T-cell (primary cell): ENCODE results near the gene ZBTB14. TPM values are rescaled to one million over a fixed set of nuclear protein-coding genes. Genes with fewer than 3 reads are reported as not detected.
A peak's percentile ranks its signal among the peaks of the same experiment; 100 is the strongest.

Experiments
- ATAC-seq, 4 experiments: fragments of 200-7000 bp in 3 of 4; fragments of 150-1000 bp in 1 of 4; cut with Tn5 transposase; replicated peaks in 1 of 4; 1 replicate in 3 of 4; 2 replicates in 1 of 4; pipeline ENCODE4 v1.10.0; 2021; ENCODE audit warnings: moderate library complexity in 3 of 4, mild to moderate bottlenecking in 2 of 4, moderate number of reproducible peaks in 1 of 4
- CTCF ChIA-PET, 2 donors: fragments of 300-600 bp; sonication (Branson Sonifier 250); formaldehyde crosslinking; loops; one replicate each; lab custom pipeline; 2022; ENCODE audit warnings: antibody characterized with exemption in 2 of 2; lab: Charles Lee
- POLR2A ChIA-PET, 2 donors: fragments of 300-600 bp; sonication (Branson Sonifier 250); formaldehyde crosslinking; loops; one replicate each; lab custom pipeline; 2022; ENCODE audit warnings: antibody characterized with exemption in 2 of 2; lab: Charles Lee
- DNase-seq, 35 experiments: peaks; one replicate each; pipeline versions ENCODE4 v3.0.0 to v3.0.0-alpha.2; 2013 to 2023
- H3K27ac ChIP-seq: one replicate; pipeline ENCODE4 v1.5.1; 2013; ENCODE audit warnings: low read length
- H3K27me3 ChIP-seq, 2 experiments: replicated peaks in 1 of 2; 1 replicate in 1 of 2; 2 replicates in 1 of 2; pipeline versions ENCODE4 v1.6.1 to v1.7.0; 2013; ENCODE audit warnings: low read length in 1 of 2, mixed read lengths in 1 of 2; ENCODE audit not compliant: control insufficient read depth in 2 of 2, insufficient read depth in 2 of 2; ENCODE audit errors: extremely low read depth in 1 of 2
- H3K36me3 ChIP-seq, 2 donors: 1 replicate in 1 of 2; 2 replicates in 1 of 2; pipeline versions ENCODE4 v1.6.1 to v1.7.0; 2013; ENCODE audit warnings: low read length in 1 of 2; ENCODE audit not compliant: control insufficient read depth in 2 of 2, insufficient read depth in 1 of 2; ENCODE audit errors: extremely low read depth in 1 of 2
- H3K4me1 ChIP-seq, 2 experiments: 1 replicate in 1 of 2; 2 replicates in 1 of 2; pipeline versions ENCODE4 v1.6.1 to v1.7.0; 2013; ENCODE audit warnings: low read length in 2 of 2, mixed read lengths in 1 of 2; ENCODE audit not compliant: insufficient read depth in 2 of 2, control insufficient read depth in 1 of 2; ENCODE audit errors: extremely low read depth in 1 of 2
- H3K4me3 ChIP-seq, 2 donors: 1 replicate in 1 of 2; 2 replicates in 1 of 2; pipeline versions ENCODE4 v1.5.1 to v1.7.0; 2013; ENCODE audit warnings: mild to moderate bottlenecking in 2 of 2, low read length in 1 of 2, moderate library complexity in 1 of 2; ENCODE audit not compliant: control insufficient read depth in 1 of 2; ENCODE audit errors: extremely low read depth in 1 of 2
- H3K9me3 ChIP-seq: 2 replicates; pipeline ENCODE4 v1.7.0; 2013
- H3K27ac Mint-ChIP-seq, 2 donors: one replicate each; pipeline ENCODE4 v1.8.0; 2020 to 2021; ENCODE audit warnings: mild to moderate bottlenecking in 2 of 2, mixed read lengths in 2 of 2
- H3K27me3 Mint-ChIP-seq, 2 donors: one replicate each; pipeline ENCODE4 v1.8.0; 2021 to 2022; ENCODE audit warnings: mixed read lengths in 2 of 2
- H3K36me3 Mint-ChIP-seq: one replicate; pipeline ENCODE4 v1.8.0; 2021; ENCODE audit warnings: mixed read lengths
- H3K4me1 Mint-ChIP-seq, 3 donors: one replicate each; pipeline ENCODE4 v1.8.0; 2020 to 2022; ENCODE audit warnings: mixed read lengths in 3 of 3, mild to moderate bottlenecking in 1 of 3
- H3K4me3 Mint-ChIP-seq, 3 donors: one replicate each; pipeline ENCODE4 v1.8.0; 2020 to 2022; ENCODE audit warnings: mild to moderate bottlenecking in 3 of 3, mixed read lengths in 3 of 3, moderate library complexity in 3 of 3
- H3K9me3 Mint-ChIP-seq, 3 donors: one replicate each; pipeline ENCODE4 v1.8.0; 2020 to 2022; ENCODE audit warnings: mixed read lengths in 3 of 3
- WGBS: methylation state at CpG from one replicate; pipeline ENCODE4 v1.1.5; 2013; ENCODE audit warnings: missing lambda C conversion rate; ENCODE audit not compliant: insufficient coverage; 5-methylcytosine and 5-hydroxymethylcytosine counted together
- total RNA-seq, 35 experiments: library from RNA in 6 of 35; stranded (reverse) in 6 of 35; fragments of 120-200 nt in 1 of 35; gene quantifications; one replicate each; pipeline versions ENCODE4 v1.2.1 to v1.2.4 and lab custom pipeline; 2013 to 2026

Gene ZBTB14
- total RNA-seq, 5 donors from 2014 or later (not counting 1 experiment from before 2014, with no cell fraction given), result 26.3 to 41.8 (median 37.0) TPM

DNA sequence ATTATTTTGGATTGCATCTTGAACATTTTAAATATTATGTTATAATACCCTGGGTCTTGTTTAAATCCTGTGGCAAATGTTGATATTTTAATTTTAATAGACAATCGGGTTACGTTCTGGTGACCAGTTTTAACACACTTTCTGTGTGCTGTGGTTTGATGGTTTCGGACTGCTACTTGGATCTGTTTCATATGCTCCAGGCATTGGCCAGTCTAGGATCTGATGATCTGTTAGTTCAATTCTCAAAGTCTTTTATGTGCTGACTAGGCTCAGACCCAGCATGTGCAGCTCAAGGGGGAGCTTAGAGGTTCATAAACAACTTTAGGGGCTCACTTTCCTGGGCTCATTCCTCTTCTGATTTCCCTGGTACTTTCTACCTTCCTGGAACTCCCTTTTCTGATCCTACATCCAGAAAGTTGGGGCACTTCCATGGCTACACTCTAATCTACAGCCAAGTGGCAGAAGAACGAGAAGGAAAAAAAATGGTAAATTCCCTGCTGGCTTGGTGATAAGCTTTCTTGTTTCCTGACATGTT is 5.0 kb upstream of the ZBTB14 start:
- H3K4me3 Mint-ChIP-seq, result no peak overlapping the region
- Histone ChIP-seq H3K9me3 (no peaks in the 10 kb centered on the region), H3K4me3 (no peak overlapping the region), H3K27me3 (peaks cover 0 to 2% of the 10 kb centered on the region in 2 experiments), H3K27ac (no peak overlapping the region), H3K4me1 (peaks cover 5 to 13% of the 10 kb centered on the region in 2 experiments), H3K36me3 (no peaks in the 10 kb centered on the region)
- no peak for DNase-seq
- H3K27ac Mint-ChIP-seq, result no peak overlapping the region
- no peaks in the 10 kb centered on the region for H3K36me3 Mint-ChIP-seq
- peaks cover 8 to 11% (median 9%) of the 10 kb centered on the region in 3 donors for H3K4me1 Mint-ChIP-seq
- H3K9me3 Mint-ChIP-seq, result no peaks in the 10 kb centered on the region
- no peak for ATAC-seq
- POLR2A ChIA-PET, result no interaction called here
- WGBS, result 100% methylated on average over 3 of the region's 4 CpGs
- peaks cover 13 to 15% of the 10 kb centered on the region in 2 donors for H3K27me3 Mint-ChIP-seq
- CTCF ChIA-PET, result interaction anchor here in 1 of 2 donors (0.6 kb wide), 1 partner anchor 11 kb away, joined by 3 read pairs; no protein-coding TSS in a partner anchor

DNA sequence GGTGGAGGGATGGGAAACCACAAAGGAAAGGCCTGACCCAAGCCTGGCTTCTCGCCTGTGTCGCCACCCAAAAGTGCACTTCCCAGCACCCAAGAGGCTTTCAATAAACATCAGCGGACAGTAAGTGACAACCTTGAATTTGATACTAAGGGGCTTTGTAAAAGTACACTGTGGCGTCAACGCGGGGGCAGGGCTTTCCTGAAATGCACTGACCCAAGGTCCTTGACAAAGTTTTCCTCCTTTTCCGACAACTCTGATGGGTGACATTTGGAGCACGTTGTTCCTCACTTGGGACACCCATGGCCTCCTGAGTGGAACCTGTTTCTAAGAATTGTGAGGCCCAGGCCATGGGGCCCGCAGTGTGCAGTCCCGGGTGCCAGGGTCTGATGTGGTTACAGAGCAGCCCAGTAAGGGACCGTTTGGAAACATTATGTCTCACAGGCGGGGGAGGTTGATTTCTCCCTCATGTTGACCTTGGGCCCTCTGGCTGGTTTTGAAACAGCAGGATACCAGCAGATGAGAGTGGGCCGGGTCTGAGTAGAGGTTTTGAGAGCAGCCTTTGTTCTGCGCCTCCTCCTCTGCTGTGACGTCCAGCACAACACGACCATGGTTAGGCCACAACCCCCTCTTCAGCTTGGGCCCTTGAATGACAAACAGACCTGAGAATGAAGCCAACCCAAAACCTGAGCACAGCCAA is 2.8 kb upstream of the ZBTB14 start:
- peaks cover 10 to 12% of the 10 kb centered on the region in 2 donors for H3K27me3 Mint-ChIP-seq
- no peak overlapping the region for H3K27ac Mint-ChIP-seq
- no peak for ATAC-seq
- no peaks in the 10 kb centered on the region for H3K36me3 ChIP-seq
- peaks cover 0 to 2% of the 10 kb centered on the region in 2 experiments for H3K27me3 ChIP-seq
- no peaks in the 10 kb centered on the region for H3K9me3 ChIP-seq
- no peaks in the 10 kb centered on the region for H3K9me3 Mint-ChIP-seq
- no peak overlapping the region for H3K4me3 ChIP-seq
- 88% methylated on average over 10 of the region's 16 CpGs for WGBS
- no peak for DNase-seq
- H3K27ac ChIP-seq, result no peak overlapping the region
- ChIA-PET CTCF (no interaction called here), POLR2A (interaction anchor here (1.2 to 4.9 kb wide), 2 partner anchors 52 to 61 kb away, joined by 6 to 64 read pairs; no protein-coding TSS in a partner anchor)
- peak overlapping the region in 1 of 3 donors; percentile 89 for H3K4me3 Mint-ChIP-seq
- H3K36me3 Mint-ChIP-seq, result no peaks in the 10 kb centered on the region
- peaks cover 12 to 25% of the 10 kb centered on the region in 2 experiments for H3K4me1 ChIP-seq
- peaks cover 19 to 24% (median 23%) of the 10 kb centered on the region in 3 donors for H3K4me1 Mint-ChIP-seq

DNA sequence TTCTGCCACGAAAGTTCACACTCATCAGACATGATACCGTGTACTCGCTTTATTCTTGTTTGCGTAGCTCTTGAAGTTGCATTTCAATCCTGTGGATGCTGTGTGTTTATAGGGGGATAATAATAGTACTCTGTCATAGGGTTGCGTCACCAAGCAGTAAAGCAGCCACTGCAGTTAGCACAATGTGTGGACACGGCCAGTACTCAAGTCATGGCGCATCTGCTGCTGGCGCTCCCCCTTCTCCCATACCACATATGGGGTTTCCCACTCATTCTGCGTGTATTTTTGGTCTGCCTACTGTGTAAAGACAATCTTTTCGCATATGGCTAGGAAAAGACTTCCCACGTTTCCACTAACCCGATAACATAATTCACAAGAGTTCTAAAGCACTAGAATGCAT is 2.1 kb upstream of the ZBTB14 start:
- H3K4me3 ChIP-seq, result no peak overlapping the region
- no peaks in the 10 kb centered on the region for H3K9me3 ChIP-seq
- Mint-ChIP-seq H3K36me3 (no peaks in the 10 kb centered on the region), H3K27ac (peak overlapping the region; percentile 9 to 94), H3K4me3 (peak overlapping the region; percentile 87 to 99 (median 89)), H3K9me3 (no peaks in the 10 kb centered on the region), H3K27me3 (peaks cover 8 to 12% of the 10 kb centered on the region in 2 donors), H3K4me1 (peaks cover 26 to 31% (median 30%) of the 10 kb centered on the region in 3 donors)
- H3K27ac ChIP-seq, result peak overlapping the region; percentile 95
- DNase-seq (no peak), ATAC-seq (no peak)
- ChIA-PET POLR2A (interaction anchor here (0.8 to 4.9 kb wide), 3 partner anchors 11 to 60 kb away, joined by 6 to 64 read pairs (median 8); no protein-coding TSS in a partner anchor), CTCF (interaction anchor here (0.6 to 4.7 kb wide), 3 partner anchors 13 to 82 kb away, joined by 3 to 38 read pairs (median 7); no protein-coding TSS in a partner anchor)
- 96% methylated on average over 6 of the region's 12 CpGs for WGBS
- peaks cover 19 to 28% of the 10 kb centered on the region in 2 experiments for H3K4me1 ChIP-seq
- H3K27me3 ChIP-seq, result no peaks in the 10 kb centered on the region
- no peaks in the 10 kb centered on the region for H3K36me3 ChIP-seq

DNA sequence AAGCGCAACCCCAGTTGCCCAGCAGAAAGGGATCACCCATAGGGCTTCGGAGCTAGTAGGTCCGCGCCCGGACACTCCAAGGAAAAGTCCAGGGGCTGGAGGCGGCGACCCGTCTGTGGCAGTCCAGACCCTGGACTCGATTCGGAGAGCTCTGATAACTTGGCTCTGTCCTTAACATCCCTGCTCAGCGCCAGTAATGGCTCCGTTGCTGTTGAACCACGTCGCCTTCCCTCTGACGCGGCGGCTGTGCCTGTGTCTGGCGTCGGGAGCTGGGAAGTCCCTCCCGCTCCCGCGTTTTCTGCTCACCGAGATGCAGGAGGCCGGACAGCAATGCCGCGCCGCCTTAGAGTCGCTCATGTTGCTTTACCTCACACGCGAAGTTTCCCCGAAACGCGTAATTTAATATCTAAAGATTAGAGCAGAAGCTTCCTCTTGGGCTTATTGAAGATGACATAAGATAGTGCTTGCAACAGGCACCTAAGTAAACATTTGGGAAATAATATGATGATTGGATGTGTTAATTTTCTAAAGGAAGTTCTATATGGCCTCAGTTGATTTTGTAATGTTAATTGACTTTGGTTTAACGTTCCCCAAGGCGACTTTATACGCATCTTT is 1.3 kb upstream of the ZBTB14 start:
- Histone ChIP-seq H3K4me3 (peak overlapping the region; percentile 85 to 92), H3K27me3 (no peaks in the 10 kb centered on the region)
- CTCF ChIA-PET, result interaction anchor here (0.6 to 4.7 kb wide), 5 partner anchors 13 to 82 kb away, joined by 3 to 38 read pairs (median 3); no protein-coding TSS in a partner anchor

DNA sequence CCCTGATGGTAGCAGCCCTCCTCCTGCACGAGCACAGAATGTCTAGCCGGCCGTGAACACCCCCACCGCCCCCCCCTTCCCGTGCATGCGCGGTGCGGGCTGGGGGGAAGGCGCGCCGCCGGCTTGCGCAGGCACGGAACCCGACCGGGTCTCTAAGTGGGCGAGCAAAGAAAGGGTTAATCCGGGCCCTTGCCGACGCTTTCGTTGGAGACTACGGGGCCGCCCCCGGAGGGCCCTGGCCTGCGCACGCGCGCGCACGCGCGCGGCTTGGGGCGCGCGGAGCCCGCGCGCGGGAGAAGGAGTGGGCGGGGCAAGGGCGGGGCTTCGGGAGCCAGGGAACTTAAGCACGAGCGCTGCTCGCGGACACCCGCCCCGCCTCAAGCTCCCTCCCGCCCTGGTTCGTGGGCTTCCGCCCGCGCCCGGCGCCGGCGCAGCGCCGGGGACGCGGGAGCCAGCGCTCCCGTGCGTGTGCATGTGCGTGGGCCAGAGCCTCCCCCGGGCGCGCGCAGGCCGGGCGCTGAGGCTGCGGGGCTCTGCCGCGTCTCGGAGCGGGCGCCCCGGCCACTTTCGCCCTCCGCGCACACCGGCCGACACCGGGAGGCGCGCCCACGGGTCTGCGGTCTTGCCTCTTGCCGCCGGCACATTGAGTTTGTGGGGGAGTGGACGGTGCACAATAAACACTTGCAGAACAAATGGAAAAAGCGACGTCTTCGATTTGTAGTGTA is 617 bp upstream of the ZBTB14 start:
- no peaks in the 10 kb centered on the region for H3K9me3 ChIP-seq
- H3K4me1 ChIP-seq, result peaks cover 20 to 31% of the 10 kb centered on the region in 2 experiments
- H3K4me3 Mint-ChIP-seq, result peak overlapping the region; percentile 87 to 99 (median 89)
- H3K36me3 Mint-ChIP-seq, result peaks cover 12% of the 10 kb centered on the region
- H3K36me3 ChIP-seq, result peaks cover 0 to 8% of the 10 kb centered on the region in 2 donors
- no peaks in the 10 kb centered on the region for H3K9me3 Mint-ChIP-seq
- H3K27ac Mint-ChIP-seq, result peak overlapping the region; percentile 94 to 98
- peak overlapping the region; percentile 85 to 92 for H3K4me3 ChIP-seq
- H3K27ac ChIP-seq, result peak overlapping the region; percentile 95
- peak; percentile 64 to 74 (median 68) for ATAC-seq
- ChIA-PET CTCF (interaction anchor here (0.7 to 4.7 kb wide), 4 partner anchors 9 to 59 kb away, joined by 3 to 38 read pairs (median 3); no protein-coding TSS in a partner anchor), POLR2A (interaction anchor here (0.6 to 4.9 kb wide), 6 partner anchors 11 to 144 kb away, joined by 3 to 64 read pairs (median 6); no protein-coding TSS in a partner anchor)
- H3K27me3 Mint-ChIP-seq, result no peaks in the 10 kb centered on the region
- WGBS, result 1% methylated on average over 81 of the region's 95 CpGs
- peak; percentile 91 to 99 (median 96) for DNase-seq
- H3K27me3 ChIP-seq, result no peaks in the 10 kb centered on the region
- peaks cover 38 to 42% (median 42%) of the 10 kb centered on the region in 3 donors for H3K4me1 Mint-ChIP-seq

More for the DNA sequence above, 1.3 kb upstream of the ZBTB14 start:
- H3K4me1 Mint-ChIP-seq, result peaks cover 31 to 36% (median 35%) of the 10 kb centered on the region in 3 donors
- Histone ChIP-seq H3K27ac (peak overlapping the region; percentile 95), H3K4me1 (peaks cover 20 to 28% of the 10 kb centered on the region in 2 experiments), H3K9me3 (no peaks in the 10 kb centered on the region), H3K36me3 (peaks cover 0 to 2% of the 10 kb centered on the region in 2 donors)
- no peaks in the 10 kb centered on the region for H3K9me3 Mint-ChIP-seq
- DNase-seq (peak in 34 of 35 experiments; percentile 18 to 82 (median 50)), ATAC-seq (peak in 3 of 4 experiments; percentile 0 to 11 (median 0))
- peak overlapping the region; percentile 87 to 99 (median 89) for H3K4me3 Mint-ChIP-seq
- peaks cover 2 to 6% of the 10 kb centered on the region in 2 donors for H3K27me3 Mint-ChIP-seq
- H3K27ac Mint-ChIP-seq, result peak overlapping the region; percentile 94 to 98
- H3K36me3 Mint-ChIP-seq, result peaks cover 5% of the 10 kb centered on the region
- POLR2A ChIA-PET, result interaction anchor here (0.6 to 4.9 kb wide), 5 partner anchors 10 to 59 kb away, joined by 3 to 64 read pairs (median 7); no protein-coding TSS in a partner anchor
- under 1% methylated on average over 31 of the region's 36 CpGs for WGBS
